Embryonic facial prominence (tissue), 1 donor: ENCODE data around the gene CCDC88B.
A peak's percentile ranks its signal among the peaks of the same experiment; 100 is the strongest.

Experiments used
- DNase-seq: peaks from one replicate; pipeline ENCODE4 v3.0.0-alpha.2; 2016; ENCODE audit errors: extremely low spot score

Gene CCDC88B

GRCh38 chr11:64339754-64340408 lies at the start of gene CCDC88B:
Gene CCDC88B, plus strand, starts transcription at chr11:64340204. Its CDS starts 63 bp downstream, at chr11:64340267.
- DNase-seq = no peak

GRCh38 chr11:64290352-64291261 lies 49.4 kb upstream of the CCDC88B start:
- no peak for DNase-seq

DNA sequence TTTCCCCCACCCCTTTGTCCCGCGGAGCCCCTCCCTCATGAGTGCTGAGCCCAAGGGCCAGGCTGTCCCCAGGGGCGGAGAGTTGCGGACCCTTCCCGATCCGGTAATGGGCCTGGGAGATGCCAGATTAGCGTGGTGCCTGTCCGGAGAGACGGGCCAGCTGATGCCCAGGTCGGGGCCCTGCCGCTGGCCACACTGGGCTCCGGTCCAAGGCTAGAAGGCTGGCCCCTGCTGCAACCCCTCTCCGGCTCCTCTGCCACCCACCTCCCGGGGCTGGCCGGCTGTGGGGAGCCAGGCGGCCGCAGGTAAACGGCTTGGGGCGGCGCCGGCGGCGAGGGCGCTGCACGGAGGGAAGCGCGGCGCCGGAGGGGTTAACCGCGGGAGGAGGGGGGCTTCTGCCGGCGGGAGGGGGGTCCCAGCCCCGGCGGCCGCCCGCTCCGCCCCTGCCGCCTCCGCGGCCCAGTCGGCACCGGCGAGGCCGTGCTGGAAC lies 48.7 kb upstream of the CCDC88B start, which contains the start of gene KCNK4:
KCNK4 (plus strand) TSS at position 41 of the 490 bp plus-strand sequence. CDS start 1,717 bp downstream, outside the sequence.
- DNase-seq = no peak

DNA sequence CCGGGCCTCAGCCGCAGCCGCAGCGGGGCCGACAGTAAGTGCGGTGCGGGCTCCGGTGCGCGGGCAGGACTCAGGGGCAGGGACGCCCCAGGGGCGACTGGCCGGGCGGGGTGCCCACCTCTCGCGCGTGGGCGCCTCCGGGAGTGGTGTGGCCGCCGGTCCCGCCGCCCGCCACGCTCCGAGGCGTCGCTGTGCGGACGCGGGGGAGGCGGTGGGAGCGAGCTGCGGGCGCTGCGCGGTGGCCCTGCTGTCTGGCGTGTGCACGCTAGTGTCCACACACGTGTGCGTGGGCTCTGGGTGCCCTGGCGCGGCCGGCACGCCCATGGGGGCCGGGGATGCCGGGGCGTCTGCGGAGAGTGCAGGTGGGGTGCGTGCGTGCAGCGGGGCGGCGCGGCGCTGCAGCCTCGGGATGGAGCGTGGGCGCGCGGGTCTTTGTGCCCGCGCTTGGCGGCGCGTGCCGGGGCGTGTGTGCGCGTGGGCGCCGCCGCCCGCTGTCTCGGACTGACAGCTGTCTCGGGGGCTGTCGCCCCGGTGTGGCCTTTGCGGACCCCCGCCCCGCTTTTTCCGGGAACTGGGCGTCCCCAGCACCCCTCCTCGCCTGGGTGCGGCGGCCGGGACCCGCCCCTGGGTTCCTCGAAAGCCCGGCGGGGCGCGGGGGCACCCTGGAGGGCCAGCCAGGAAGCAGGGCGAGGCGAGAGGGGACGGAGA lies 48.1 kb upstream of the CCDC88B start:
- DNase-seq = no peak

DNA sequence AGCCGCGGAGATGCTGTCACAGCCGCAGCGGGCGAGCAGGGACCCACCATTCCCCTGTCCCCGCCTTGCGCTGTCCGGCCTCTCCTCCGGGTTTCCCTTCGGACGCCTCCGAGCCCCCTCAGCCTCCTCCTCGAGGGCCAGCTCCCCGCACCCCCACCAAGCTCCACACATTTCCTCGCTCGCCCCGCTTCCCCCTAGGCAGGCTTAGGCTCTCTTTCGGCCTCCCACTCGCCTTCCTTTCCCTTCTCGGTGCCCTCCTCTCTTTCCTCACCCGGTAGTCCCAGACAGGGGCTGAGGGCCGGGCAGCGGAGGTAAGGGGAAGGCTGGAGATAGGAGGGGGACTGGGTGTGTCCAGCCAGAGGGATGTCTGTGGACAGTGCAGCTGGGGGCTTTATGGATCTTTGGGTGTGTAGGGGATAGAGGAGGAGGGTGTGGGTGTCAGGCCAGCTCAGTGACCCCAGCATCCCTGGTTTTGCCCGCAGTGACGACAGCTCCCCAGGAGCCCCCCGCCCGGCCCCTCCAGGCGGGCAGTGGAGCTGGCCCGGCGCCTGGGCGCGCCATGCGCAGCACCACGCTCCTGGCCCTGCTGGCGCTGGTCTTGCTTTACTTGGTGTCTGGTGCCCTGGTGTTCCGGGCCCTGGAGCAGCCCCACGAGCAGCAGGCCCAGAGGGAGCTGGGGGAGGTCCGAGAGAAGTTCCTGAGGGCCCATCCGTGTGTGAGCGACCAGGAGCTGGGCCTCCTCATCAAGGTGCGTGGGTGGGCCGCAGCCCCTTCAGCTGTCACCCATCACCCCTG lies 47.3 kb upstream of the CCDC88B start:
- DNase-seq = no peak

- DNase-seq = no peak
These were observed 45.2 kb upstream of the CCDC88B start for GRCh38 chr11:64294774-64295173.

DNA sequence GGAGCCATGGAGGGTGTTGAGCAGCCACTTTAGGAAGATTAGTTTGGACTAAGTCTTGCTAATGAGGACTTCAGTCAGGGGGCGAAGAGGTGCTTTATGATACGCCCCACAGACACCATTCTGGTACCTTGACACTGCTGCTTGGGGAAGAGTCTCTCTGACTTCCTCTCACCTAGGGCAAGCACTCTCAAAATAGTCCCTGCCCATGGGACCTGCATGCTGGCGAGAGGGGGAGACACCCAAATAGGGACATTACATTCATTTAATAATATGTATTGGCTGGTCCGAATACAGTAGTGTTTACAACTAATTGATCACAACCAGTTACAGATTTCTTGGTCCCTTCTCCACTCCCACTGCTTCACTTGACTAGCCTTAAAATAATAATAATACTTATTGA lies 44.2 kb upstream of the CCDC88B start:
- no peak for DNase-seq

GRCh38 chr11:64296236-64296635 lies 43.8 kb upstream of the CCDC88B start:
- no peak for DNase-seq

DNA sequence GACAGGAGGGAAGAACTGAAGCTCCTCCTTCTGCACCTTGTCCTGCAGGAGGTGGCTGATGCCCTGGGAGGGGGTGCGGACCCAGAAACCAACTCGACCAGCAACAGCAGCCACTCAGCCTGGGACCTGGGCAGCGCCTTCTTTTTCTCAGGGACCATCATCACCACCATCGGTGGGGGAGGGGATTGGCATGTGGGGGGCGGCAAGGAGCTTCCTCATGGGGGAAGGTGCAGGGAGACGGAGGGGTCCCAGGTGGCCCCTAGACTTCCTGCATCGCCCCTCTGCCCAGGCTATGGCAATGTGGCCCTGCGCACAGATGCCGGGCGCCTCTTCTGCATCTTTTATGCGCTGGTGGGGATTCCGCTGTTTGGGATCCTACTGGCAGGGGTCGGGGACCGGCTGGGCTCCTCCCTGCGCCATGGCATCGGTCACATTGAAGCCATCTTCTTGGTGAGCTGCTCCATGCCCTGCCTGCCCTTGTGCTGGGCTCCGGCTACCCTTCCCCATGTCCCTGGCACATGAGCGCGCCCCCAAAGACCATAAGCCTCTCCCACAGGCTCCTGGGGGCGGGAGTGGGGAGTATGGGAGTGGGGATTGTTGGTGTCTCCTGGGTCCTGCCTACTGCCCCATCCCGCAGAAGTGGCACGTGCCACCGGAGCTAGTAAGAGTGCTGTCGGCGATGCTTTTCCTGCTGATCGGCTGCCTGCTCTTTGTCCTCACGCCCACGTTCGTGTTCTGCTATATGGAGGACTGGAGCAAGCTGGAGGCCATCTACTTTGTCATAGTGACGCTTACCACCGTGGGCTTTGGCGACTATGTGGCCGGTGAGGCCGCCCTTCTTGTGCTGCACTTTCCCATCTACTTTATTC lies 42.9 kb upstream of the CCDC88B start:
- no peak for DNase-seq

DNA sequence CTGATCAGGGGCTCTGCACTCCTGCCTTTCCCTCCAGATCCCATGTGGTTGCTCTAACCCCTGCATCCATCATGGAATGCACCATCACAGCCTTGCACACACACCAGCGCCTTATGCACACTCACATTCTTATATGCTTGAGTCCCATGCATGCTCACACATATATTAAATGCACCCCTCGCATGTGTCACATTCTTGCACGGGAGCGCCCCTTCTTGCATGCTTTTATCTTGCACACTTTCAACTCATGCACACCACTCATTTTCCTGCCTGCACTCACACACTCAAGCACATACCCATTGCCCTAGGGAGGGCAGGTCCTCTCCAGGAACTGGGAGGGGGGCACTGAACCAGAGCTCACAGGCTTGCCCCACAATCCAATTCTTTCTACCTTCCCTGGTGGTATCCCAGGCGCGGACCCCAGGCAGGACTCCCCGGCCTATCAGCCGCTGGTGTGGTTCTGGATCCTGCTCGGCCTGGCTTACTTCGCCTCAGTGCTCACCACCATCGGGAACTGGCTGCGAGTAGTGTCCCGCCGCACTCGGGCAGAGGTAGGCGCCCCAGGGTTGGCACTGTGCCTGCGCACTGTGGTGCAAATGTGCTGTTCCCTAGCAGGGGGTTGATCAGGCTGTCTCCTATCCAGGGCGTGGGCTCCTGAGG lies 42.2 kb upstream of the CCDC88B start:
- no peak for DNase-seq

DNA sequence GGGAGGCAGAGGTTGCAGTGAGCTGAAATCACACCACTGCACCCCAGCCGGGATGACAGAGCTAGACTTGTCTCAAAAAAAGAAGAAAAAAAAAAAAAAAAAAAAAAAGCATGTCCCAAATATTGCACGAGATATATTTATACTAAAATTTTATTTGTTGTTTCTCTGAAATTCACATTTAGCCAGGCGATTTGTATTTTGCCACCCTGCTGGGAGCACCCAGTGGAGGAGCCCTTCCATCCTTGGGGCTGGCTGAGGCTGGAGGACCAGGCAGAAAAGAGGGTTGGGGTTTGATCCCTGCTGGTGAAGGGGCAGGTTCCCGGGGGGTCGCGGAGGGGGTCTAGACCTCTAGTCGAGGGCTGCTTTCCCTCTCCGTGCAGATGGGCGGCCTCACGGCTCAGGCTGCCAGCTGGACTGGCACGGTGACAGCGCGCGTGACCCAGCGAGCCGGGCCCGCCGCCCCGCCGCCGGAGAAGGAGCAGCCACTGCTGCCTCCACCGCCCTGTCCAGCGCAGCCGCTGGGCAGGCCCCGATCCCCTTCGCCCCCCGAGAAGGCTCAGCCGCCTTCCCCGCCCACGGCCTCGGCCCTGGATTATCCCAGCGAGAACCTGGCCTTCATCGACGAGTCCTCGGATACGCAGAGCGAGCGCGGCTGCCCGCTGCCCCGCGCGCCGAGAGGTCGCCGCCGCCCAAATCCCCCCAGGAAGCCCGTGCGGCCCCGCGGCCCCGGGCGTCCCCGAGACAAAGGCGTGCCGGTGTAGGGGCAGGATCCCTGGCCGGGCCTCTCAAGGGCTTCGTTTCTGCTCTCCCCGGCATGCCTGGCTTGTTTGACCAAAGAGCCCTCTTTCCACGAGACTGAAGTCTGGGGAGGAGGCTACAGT lies 40.8 kb upstream of the CCDC88B start:
- no peak for DNase-seq

DNA sequence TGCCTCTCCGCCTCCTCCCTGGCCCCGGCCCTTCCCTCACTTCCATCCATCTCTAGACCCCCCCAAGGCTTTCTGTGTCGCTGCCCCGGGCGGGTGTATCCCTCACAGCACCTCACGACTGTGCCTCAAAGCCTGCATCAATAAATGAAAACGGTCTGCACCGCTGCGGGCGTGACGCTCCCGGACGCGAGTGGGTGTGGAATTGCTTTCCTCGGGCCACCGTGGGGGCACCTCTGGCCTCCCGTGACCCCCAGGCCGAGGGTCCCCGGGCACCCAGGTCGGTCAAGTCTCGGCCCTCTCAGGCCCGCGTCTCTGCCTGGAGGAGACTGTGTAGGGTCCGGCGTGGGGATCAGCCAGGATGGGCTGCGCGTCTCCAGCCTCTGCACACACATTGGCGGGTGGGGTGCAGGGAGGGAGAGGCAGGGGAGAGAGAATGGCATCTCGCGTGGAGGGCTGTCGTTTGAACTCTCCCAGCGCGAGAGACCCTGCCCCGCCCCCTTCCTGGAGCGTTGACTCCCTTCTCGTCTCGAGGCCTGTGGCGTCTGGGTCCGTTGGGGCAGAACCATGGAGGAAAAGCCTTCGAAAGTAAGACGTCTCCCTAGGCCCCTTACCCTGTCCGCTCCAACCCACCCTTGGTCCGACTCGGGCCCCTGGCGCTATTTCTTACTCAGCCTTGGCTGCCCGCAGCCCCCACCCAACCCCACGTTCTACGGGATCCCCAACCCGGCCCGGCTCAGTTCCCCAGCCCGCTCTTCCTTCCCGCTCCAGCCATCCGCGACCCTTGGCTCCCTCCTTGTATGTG lies 40.0 kb upstream of the CCDC88B start, which contains the start of gene CATSPERZ:
CATSPERZ (plus strand) TSS at position 512 of the 802 bp plus-strand sequence; CDS start at position 565, 53 bp downstream.
- no peak for DNase-seq

- DNase-seq = no peak
These were observed 36.6 kb upstream of the CCDC88B start for GRCh38 chr11:64303109-64304031.

GRCh38 chr11:64304032-64304315 lies 36.0 kb upstream of the CCDC88B start:
- DNase-seq = no peak

GRCh38 chr11:64304316-64305072 lies 35.5 kb upstream of the CCDC88B start:
- DNase-seq = no peak

- peak; percentile 97 for DNase-seq
These were observed 34.8 kb upstream of the CCDC88B start, which contains the start of gene ESRRA for GRCh38 chr11:64305075-64305690. Gene ESRRA, plus strand, starts transcription at chr11:64305524. Its CDS starts 1,656 bp downstream, at chr11:64307180.
